HCT116 (cell line): ENCODE data around the gene SLC8A2.

Experiments
- CEBPB ChIP-seq: IDR thresholded peaks from 2 replicates; pipeline ENCODE4 v1.6.1; 2012; ENCODE audit warnings: low read depth
- MAX ChIP-seq: IDR thresholded peaks from 2 replicates; pipeline ENCODE4 v1.6.1; 2012
- TCF7L2 ChIP-seq: IDR thresholded peaks from 2 replicates; pipeline ENCODE4 v1.7.0; 2011; ENCODE audit warnings: borderline replicate concordance, inconsistent platforms; ENCODE audit not compliant: insufficient read depth, insufficient read length; ENCODE audit errors: extremely low read depth
- ZBTB33 ChIP-seq: IDR thresholded peaks from 2 replicates; pipeline ENCODE4 v1.6.1; 2011; ENCODE audit warnings: mild to moderate bottlenecking, low read length, moderate library complexity; ENCODE audit not compliant: insufficient replicate concordance; ENCODE audit errors: extremely low read depth
- TF ChIP-seq, protein P1 (sequence below), 3 experiments: fragments of 200-600 bp in 1 of 3; sonication (generic) in 1 of 3; IDR thresholded peaks in 2 of 3; conservative IDR thresholded peaks in 1 of 3; 2 replicates each; pipeline ENCODE4 v1.5.1; 2012 to 2017; ENCODE audit warnings: low read depth in 2 of 3, low read length in 2 of 3, antibody characterized with exemption in 1 of 3, borderline replicate concordance in 1 of 3, control low read depth in 1 of 3, mild to moderate bottlenecking in 1 of 3, mixed read lengths in 1 of 3, mixed run types in 1 of 3, moderate library complexity in 1 of 3; ENCODE audit not compliant: insufficient read depth in 1 of 3

GRCh38 chr19:47486900-47487299 lies 15.2 kb upstream of the SLC8A2 start:
- TF ChIP-seq CEBPB (no peak), TCF7L2 (no peak), ZBTB33 (no peak), MAX (no peak)
- TF ChIP-seq, protein P1, sequence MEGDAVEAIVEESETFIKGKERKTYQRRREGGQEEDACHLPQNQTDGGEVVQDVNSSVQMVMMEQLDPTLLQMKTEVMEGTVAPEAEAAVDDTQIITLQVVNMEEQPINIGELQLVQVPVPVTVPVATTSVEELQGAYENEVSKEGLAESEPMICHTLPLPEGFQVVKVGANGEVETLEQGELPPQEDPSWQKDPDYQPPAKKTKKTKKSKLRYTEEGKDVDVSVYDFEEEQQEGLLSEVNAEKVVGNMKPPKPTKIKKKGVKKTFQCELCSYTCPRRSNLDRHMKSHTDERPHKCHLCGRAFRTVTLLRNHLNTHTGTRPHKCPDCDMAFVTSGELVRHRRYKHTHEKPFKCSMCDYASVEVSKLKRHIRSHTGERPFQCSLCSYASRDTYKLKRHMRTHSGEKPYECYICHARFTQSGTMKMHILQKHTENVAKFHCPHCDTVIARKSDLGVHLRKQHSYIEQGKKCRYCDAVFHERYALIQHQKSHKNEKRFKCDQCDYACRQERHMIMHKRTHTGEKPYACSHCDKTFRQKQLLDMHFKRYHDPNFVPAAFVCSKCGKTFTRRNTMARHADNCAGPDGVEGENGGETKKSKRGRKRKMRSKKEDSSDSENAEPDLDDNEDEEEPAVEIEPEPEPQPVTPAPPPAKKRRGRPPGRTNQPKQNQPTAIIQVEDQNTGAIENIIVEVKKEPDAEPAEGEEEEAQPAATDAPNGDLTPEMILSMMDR (IDR thresholded peaks at IDR 0.05 in 2 of 3, conservative IDR thresholded peaks at IDR 0.05 in 1 of 3; ENCODE audit: borderline replicate concordance in 1 of 3, insufficient read depth in 1 of 3, low read depth in 2 of 3, low read length in 2 of 3), result no peak
